HG02885 (cell line): ENCODE measurements around the gene CEP83.
A peak's percentile ranks its signal among the peaks of the same experiment; 100 is the strongest.
"Not testable (repeated sequence)": the region's sequence is repeated elsewhere in the genome, so short reads cannot be mapped to it uniquely, and the experiment has no call there.

ENCODE experiments used
- ATAC-seq: cut with Tn5 transposase; IDR thresholded peaks from one replicate; pipeline ENCODE4 v1.9.1; 2021; ENCODE audit warnings: mild to moderate bottlenecking; ENCODE audit not compliant: unreplicated experiment, poor library complexity

Gene CEP83

DNA sequence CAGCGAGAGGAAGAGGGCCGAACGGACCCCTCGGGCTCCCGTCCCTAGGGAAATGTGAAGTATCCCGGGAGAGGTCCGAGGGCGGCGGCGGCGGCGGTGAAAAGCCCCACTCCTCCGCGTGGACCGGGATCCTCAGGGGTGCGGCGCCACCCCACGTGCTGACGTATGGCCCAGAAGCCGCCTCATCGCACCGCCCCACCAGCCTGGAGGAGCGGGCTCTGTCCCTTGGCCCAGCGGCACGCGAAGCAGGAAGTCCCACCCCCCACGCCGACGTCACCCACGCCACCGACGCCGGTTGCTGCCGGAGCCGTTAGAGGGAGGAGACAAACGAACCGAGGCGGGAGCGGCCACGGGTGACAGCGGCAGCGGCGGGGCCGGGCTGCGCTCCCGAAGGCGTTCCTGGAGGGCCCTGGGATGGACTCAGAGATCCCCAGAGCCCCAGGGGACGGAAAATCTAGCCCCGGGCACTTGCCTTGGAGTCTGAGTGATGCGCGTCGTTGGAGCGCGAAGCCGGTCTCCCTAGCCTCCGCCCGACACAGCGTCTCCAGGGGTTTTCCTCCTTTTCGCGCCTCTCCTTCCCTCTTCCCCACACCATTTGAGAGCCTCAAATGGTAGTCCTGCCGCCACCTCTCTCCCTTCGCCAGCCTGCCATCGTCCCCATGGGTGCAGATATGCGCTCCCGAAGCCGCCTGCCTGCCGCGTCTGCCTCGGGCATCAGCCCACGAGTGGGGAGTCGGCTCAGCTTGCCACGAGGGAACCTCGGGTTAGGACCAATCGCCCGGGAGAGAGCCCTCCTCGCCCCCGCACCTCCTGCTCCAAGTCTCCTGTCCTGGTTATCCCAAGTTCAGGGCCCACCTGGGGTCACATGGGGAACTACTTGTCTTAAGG, at the start of gene CEP83:
CEP83 (minus strand) TSS at position 140 of the 888 bp plus-strand sequence. CDS start 47,377 bp downstream, outside the sequence.
- peak; percentile 98 for ATAC-seq

DNA sequence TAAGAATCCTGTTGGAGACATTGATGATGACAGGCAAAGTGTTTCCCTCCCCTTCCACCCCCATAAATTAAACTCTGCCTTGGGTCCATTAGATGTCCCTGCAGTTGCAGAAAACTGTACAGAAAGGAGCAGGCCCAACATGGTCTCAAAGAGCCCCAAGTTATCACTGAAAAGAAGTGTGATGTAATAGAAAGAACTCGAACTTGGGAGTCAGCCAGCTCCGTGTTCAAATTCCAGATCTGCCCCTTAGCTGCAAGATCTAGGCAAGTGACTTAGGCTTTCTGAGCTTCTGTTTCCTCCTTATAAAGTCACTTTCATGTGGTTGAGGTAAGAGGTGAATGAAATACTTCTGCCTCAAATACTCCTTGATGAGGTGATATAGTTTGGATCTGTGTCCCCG, 49.6 kb upstream of the CEP83 start:
- no peak for ATAC-seq

- ATAC-seq = no peak
Measured at GRCh38 chr12:94507455-94507854, 47.8 kb upstream of the CEP83 start.

DNA sequence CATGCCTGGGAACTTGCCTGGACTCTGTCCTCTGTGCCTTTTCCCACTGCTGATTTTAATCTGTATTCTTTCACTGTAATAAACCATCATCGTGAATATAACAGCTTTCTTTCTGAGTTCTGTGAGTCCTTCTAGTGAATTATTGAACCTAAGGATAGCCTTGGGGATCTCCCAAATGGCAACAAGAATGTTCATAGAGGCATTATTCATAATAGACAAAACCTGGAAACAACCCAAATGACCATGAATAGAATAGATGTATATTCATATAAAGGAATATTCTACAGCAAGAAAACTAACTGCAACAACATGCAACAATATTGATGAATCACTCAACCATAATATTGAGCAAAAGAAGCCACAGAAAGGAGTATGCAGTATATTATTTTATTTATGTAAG, 44.7 kb upstream of the CEP83 start:
- no peak for ATAC-seq

DNA sequence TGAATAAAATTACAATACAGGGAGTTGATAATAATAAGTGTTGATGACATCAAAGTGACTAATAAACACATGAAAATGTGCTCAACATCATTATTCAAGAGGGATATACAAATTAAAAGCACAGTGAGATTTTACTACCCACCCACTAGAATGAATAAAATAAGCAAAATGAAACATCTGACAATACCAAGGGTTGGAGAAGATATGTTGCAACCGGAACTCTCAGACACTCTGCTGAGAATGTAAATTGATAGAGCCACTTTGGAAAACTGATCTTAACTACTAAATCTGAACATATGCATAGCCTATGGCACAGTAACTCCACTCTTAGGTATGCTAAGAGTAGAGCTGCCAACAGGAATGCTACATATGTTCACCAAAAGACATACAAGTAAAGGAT, 44.0 kb upstream of the CEP83 start:
- no peak for ATAC-seq

DNA sequence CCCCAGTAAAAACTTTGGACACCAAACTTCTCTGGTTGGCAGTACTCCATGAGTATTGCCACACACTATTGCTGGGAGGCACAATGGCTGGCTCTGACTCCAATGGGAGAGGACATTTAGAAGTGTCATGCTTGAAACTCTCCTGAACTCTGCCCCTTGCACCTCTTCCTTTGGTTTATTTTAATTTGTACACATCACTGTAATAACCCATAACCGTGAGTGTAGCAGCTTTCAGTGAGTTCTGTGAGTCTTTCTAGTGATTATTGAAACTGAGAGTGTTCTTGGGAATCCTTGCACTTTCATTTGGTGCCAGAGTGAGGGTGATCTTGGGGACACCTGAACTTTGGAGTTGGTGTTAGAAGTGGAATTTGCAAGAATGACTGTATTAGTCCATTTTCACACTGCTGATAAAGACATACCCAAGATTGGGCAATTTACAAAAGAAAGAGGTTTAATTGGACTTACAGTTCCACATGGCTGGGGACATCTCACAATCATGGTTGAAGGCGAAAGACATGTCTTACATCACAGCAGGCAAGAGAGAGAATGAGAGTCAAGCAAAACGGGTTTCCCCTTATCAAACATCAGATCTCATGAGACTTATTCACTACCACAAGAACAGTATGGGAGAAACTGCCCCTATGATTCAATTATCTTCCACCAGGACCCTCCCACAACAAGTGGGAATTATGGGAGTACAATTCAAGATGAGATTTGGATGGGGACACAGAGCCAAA, 41.3 kb upstream of the CEP83 start:
- ATAC-seq = no peak

- ATAC-seq = no peak
Measured at GRCh38 chr12:94498698-94499097, 39.0 kb upstream of the CEP83 start.

DNA sequence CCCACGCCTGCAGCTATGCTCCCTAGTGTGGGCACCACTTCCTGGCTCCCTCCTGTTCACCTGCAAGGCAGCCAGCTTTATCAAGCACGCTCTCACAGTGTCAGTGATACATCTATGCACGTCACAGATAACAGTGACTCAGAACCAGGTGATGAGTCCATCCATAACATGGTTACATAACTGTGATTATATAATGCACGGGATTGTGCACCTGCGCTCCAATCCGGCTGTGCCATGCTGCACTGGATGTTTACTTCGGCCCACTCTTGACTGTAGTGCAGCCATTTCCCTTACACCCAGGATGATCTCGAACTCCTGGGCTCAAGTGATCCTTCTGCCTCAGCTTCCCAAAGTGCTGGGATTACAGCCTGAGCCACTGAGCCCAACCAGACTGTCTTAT, 38.4 kb upstream of the CEP83 start:
- ATAC-seq = no peak

GRCh38 chr12:94495445-94496115, 35.9 kb upstream of the CEP83 start:
- no peak for ATAC-seq

DNA sequence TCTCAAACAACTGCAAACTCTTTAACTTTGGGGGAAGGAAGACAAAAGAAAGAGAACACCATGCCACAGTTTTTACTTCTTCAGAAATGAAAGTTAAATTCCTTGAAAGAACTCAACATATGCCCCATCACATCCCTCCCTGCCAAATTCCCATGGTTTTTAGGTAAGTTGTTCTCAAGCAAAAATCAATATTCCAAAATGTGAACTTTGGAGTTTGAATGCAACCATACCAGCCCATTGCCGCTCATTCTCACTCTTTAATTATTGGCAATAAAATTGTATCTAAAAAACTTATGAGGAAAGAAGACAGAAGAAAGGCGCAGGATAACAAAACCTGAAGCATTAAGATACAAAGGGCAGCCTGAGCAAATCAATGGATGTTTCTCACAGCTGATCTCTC, 31.8 kb upstream of the CEP83 start:
- ATAC-seq = no peak

DNA sequence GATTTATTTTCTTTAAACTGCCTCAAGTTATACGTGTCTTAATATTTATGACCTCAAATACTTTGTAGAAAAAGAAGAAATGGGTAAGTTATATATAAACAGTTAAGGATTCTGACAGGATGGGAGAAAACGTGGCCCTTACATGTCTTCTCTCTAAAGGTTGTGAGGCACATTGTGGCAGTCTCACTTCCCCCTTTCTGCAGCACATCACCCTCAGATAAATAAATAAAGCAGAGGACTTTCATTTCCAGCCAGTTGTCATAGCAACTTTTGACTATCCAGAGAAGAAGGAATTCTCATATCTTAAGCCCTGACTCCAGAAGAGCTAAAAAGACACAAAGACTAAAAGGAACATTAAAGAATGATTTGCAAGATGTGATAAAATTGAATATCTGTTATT, 28.8 kb upstream of the CEP83 start:
- peak; percentile 98 for ATAC-seq

DNA sequence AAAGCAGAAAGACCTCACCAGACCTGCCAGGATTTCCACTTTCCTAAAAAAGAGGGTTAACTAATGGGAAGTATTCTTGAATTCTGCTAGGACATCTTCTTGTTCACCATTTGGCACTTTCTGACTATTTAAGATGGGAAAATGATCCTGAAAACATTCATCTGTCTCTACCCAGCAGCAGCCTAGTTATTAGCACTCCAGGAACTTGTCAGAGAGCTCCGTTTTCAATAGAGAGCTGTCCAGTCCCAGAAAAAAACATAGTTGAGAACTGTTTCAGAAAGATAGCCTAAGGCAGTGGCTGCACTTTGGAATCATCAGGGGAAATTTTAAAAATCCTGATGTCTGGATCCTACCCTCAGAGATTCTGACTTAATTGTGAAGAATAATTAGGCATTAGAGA, 22.1 kb upstream of the CEP83 start:
- no peak for ATAC-seq

GRCh38 chr12:94469522-94469921, 9.9 kb upstream of the CEP83 start:
- ATAC-seq = no peak

GRCh38 chr12:94460616-94460959, 921 bp upstream of the CEP83 start:
- ATAC-seq = no peak

DNA sequence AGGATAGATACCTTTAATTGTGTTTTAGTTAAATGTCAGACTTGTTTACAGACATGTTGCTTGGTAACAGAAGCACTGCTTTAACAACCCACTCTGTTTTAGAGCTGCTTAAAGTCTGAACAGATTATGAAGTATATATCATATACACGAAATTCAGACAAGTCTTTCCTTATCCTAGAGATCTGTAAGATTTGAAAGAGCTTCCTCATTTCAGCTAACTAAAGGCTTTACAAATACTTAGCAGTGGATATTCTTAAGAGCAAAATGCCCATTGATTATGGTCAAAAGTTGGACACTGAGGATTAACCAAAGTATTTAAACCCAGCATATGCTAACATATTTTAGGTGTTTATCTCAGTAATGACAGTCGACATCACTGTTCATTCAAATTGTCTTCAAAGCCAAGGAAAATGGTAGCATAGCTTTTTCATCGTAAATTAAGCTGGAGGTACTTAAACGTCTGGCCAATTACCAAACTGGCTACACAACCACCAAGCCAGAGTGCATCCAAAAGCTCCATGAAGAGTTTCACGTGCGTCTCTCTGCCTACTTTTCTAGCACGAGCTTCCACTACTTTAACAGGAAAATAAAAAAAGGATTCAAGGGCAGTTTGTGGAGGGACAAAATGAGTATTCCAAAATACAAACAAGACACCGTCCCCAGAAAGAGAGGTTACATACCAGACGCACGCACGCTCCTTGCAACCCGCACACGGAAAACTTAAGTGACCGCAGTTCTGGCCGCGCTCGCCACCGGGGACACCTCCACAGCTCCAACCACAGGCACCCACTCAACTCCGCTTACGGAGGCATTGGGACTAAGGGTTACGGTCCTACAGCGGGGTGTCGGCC, 565 bp downstream of the CEP83 start:
- ATAC-seq = no peak

- ATAC-seq = no peak
Measured at GRCh38 chr12:94457311-94457710, 2.4 kb downstream of the CEP83 start.

DNA sequence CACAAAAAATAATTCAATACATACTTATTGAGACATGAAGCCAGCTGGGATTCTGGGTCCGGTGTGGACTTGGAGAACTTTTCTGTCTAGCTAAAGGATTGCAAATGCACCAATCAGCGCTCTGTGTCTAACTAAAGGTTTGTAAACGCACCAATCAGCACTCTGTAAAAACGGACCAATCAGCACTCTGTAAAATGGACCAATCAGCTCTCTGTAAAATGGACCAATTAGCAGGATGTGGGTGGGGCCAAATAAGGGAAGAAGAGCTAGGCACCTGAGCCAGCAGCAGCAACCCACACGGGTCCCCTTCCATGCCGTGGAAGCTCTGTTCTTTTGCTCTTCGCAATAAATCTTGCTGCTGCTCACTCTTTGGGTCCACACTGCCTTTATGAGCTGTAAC, 5.3 kb downstream of the CEP83 start:
- not testable (repeated sequence) for ATAC-seq

DNA sequence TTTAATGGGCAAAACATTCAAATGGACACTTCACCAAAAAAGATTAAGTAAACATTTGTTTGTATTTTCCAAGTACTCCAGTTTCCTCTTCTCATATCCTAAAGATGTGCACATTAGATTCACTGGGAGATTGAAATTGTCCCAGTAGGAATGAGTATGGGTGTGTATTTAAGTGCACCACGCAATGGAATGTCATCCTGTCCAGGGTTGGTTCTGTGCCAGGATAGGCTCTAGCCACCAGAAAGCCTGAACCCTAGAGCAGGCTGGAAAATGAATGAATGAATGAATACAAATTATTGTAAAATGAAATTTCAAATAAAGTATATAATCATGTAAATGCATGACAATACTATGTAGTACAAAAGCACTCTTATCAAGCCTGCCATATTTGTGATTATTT, 14.0 kb downstream of the CEP83 start:
- ATAC-seq = no peak

DNA sequence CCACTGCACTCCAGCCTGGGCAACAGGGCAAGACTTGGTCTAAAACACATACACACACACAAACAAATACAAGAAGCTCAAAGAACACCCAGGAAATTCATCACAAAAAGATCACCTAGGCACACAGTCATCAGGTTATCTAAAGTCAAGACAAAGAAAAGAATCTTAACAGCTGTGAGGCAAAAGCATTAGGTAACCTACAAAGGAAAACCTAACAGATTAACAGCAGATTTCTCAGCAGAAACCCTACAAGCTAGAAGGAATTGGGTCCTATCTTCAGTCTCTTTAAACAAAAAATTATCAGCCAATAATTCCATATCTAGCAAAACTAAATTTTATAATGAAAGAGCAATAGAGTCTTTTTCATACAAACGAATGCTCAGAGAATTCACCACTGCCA, 22.4 kb downstream of the CEP83 start:
- ATAC-seq = no peak

- ATAC-seq = no peak
Measured at GRCh38 chr12:94435511-94435927, 24.1 kb downstream of the CEP83 start.
